Thyroid gland (tissue), 4 donors: ENCODE data around the gene SRSF8.

Experiments used
- CTCF ChIP-seq, 6 experiments: fragments of 200-600 bp in 3 of 6; fragments of 450-650 bp in 3 of 6; sonication (generic) in 3 of 6; IDR thresholded peaks; one replicate each; pipeline ENCODE4 v1.5.1; 2016 to 2019; ENCODE audit warnings: antibody characterized with exemption in 6 of 6, mild to moderate bottlenecking in 2 of 6, inconsistent platforms in 1 of 6, moderate library complexity in 1 of 6
- POLR2A ChIP-seq, 2 donors: fragments of 450-650 bp; IDR thresholded peaks; one replicate each; pipeline ENCODE4 v1.6.1; 2017; ENCODE audit warnings: antibody characterized with exemption in 2 of 2, mild to moderate bottlenecking in 2 of 2, moderate library complexity in 1 of 2

GRCh38 chr11:95091663-95092180, 25.0 kb downstream of the SRSF8 start:
- no peak for TF ChIP-seq POLR2A (IDR thresholded peaks at IDR 0.05)
- no peak for TF ChIP-seq CTCF (IDR thresholded peaks at IDR 0.05)
